Thyroid gland (tissue), 4 donors: ENCODE results near the gene UFD1.
"Not testable (repeated sequence)": the region's sequence is repeated elsewhere in the genome, so short reads cannot be mapped to it uniquely, and the experiment has no call there.

Experiments
- CTCF ChIP-seq, 6 experiments: fragments of 200-600 bp in 3 of 6; fragments of 450-650 bp in 3 of 6; sonication (generic) in 3 of 6; IDR thresholded peaks; one replicate each; pipeline ENCODE4 v1.5.1; 2016 to 2019; ENCODE audit warnings: antibody characterized with exemption in 6 of 6, mild to moderate bottlenecking in 2 of 6, inconsistent platforms in 1 of 6, moderate library complexity in 1 of 6
- POLR2A ChIP-seq, 2 donors: fragments of 450-650 bp; IDR thresholded peaks; one replicate each; pipeline ENCODE4 v1.6.1; 2017; ENCODE audit warnings: antibody characterized with exemption in 2 of 2, mild to moderate bottlenecking in 2 of 2, moderate library complexity in 1 of 2

- not testable (repeated sequence) for TF ChIP-seq POLR2A, CTCF (IDR thresholded peaks at IDR 0.05)
Measured at GRCh38 chr22:19436444-19437161, 42.4 kb downstream of the UFD1 start.
